ENCODE measurements around the gene ZDHHC22. TPM values are rescaled to one million over a fixed set of nuclear protein-coding genes. Genes with fewer than 3 reads are reported as not detected.

Gene ZDHHC22
- polyA plus RNA-seq, 1 donor from 2014 or later: 4.3 TPM

DNA sequence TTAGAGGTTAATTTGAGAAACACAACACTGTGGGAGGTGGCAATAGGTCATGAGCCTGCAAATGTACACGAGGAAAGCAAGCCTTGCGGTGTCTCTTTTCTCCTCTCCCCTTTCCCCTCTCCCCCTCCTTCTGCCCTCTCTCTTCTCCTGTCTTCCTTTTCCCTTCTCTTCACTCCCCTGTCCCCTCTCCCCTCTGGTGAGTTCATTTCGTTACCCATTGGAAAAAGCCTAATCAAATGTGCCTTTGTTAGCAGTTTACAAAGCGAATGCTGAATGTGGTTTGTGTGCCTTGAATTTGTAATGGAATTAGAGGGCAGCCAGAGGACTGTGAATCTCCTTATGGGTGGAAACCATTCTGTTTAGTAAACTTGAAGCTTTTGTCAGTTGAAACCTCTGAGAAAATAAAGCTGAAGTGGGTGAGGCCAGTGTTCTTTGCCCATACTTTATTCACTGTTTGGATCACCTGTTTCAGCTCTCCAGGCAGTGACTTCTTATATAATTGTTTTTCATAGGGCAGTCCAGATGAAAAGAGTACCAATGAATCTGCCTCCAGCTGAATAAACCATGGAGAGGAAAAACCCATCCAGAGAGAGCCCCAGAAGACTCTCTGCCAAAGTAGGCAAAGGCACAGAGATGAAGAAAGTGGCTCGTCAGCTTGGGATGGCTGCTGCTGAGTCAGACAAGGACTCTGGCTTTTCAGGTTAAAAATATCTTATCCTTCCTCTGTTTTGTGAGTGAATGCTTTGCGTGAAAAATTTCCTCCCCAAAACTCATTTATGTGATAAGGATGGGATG lies 36.2 kb downstream of the ZDHHC22 start:
- H3K79me2 ChIP-seq (replicated peaks; ENCODE audit: insufficient read depth, low read length): peaks cover 12% of the 10 kb centered on the region
- H3K9me3 ChIP-seq (ENCODE audit: low read length): no peaks in the 10 kb centered on the region
- H3K4me3 ChIP-seq (ENCODE audit: low read length): no peak overlapping the region

DNA sequence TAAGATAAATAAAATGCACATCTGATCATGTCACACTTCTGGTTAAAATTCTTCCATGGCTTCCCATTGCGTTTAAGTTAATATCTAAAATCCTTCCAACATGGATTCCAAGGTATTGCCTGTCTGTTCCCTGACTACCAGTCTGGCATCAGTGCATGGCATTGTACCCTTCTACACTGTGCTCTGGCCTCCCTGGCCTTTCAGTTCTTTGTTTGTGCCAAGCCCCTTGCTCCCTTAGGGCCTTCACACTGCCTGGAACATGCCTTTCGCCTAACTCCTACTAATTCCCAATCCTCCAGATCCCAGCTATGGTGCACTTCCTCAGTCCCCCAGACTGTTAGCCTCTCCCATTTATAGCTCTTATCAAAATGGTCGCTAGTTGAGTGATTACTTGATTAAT lies 37.2 kb downstream of the ZDHHC22 start:
- Histone ChIP-seq H3K4me2 (ENCODE audit: low read length) (no peak overlapping the region), H3K79me2 (replicated peaks; ENCODE audit: insufficient read depth, low read length) (peaks cover 20% of the 10 kb centered on the region)

More for the DNA sequence above, 36.2 kb downstream of the ZDHHC22 start:
- Histone ChIP-seq H3K27me3 (ENCODE audit: insufficient read depth, low read depth, low read length) (no peaks in the 10 kb centered on the region), H3K27ac (ENCODE audit: low read length) (no peak overlapping the region), H2AFZ (ENCODE audit: low read depth, low read length) (no peak overlapping the region), H3F3A (ENCODE audit: insufficient read depth, low read length, poor library complexity, severe bottlenecking) (no peaks in the 10 kb centered on the region), H3K4me2 (ENCODE audit: low read length) (no peak overlapping the region), H3K9me2 (ENCODE audit: insufficient read depth, low read length) (no peaks in the 10 kb centered on the region), H4K20me1 (ENCODE audit: insufficient read depth) (no peaks in the 10 kb centered on the region), H3K36me3 (ENCODE audit: insufficient read depth, low read length) (no peaks in the 10 kb centered on the region), H3K9ac (ENCODE audit: low read length) (no peak overlapping the region)
- no peak for TF ChIP-seq RAD21 (conservative IDR thresholded peaks at IDR 0.05)
- no peak for TF ChIP-seq POLR2AphosphoS5 (IDR thresholded peaks at IDR 0.05)
- TF ChIP-seq EP300 (conservative IDR thresholded peaks at IDR 0.05; ENCODE audit: poor library complexity, severe bottlenecking): no peak
- TF ChIP-seq CTCF (IDR thresholded peaks at IDR 0.05; ENCODE audit: poor library complexity, severe bottlenecking): no peak
- no peak for TF ChIP-seq EZH2 (IDR thresholded peaks at IDR 0.05; ENCODE audit: borderline replicate concordance, insufficient read depth, low read length, poor library complexity, severe bottlenecking)
- TF ChIP-seq SMC3 (conservative IDR thresholded peaks at IDR 0.05; ENCODE audit: poor library complexity): no peak
- TF ChIP-seq REST (IDR thresholded peaks at IDR 0.05; ENCODE audit: borderline replicate concordance): no peak
- no peak for TF ChIP-seq TAF1 (IDR thresholded peaks at IDR 0.05; ENCODE audit: low read depth)
- no peak for TF ChIP-seq MXI1 (conservative IDR thresholded peaks at IDR 0.05; ENCODE audit: poor library complexity, severe bottlenecking)

More for the DNA sequence above, 37.2 kb downstream of the ZDHHC22 start:
- Histone ChIP-seq H3K9ac (ENCODE audit: low read length) (no peak overlapping the region), H3F3A (ENCODE audit: insufficient read depth, low read length, poor library complexity, severe bottlenecking) (no peaks in the 10 kb centered on the region), H3K36me3 (ENCODE audit: insufficient read depth, low read length) (no peaks in the 10 kb centered on the region), H2AFZ (ENCODE audit: low read depth, low read length) (no peak overlapping the region), H3K27ac (ENCODE audit: low read length) (no peak overlapping the region), H3K9me3 (ENCODE audit: low read length) (no peaks in the 10 kb centered on the region), H4K20me1 (ENCODE audit: insufficient read depth) (no peaks in the 10 kb centered on the region), H3K9me2 (ENCODE audit: insufficient read depth, low read length) (no peaks in the 10 kb centered on the region), H3K4me3 (ENCODE audit: low read length) (no peak overlapping the region), H3K27me3 (ENCODE audit: insufficient read depth, low read depth, low read length) (no peaks in the 10 kb centered on the region)
- TF ChIP-seq RAD21 (conservative IDR thresholded peaks at IDR 0.05) (no peak), REST (IDR thresholded peaks at IDR 0.05; ENCODE audit: borderline replicate concordance) (no peak), EZH2 (IDR thresholded peaks at IDR 0.05; ENCODE audit: borderline replicate concordance, insufficient read depth, low read length, poor library complexity, severe bottlenecking) (no peak), POLR2AphosphoS5 (IDR thresholded peaks at IDR 0.05) (no peak)

All from neural cell (in vitro differentiated cells).